HepG2 (cell line): ENCODE data around the gene AQP5. TPM values are rescaled to one million over a fixed set of nuclear protein-coding genes. Genes with fewer than 3 reads are reported as not detected.

Experiments
- ATAC-seq: fragments of 200-7000 bp; cut with Tn5 transposase; 3 replicates; pipeline ENCODE4 v1.9.1; 2020; ENCODE audit warnings: mild to moderate bottlenecking, moderate library complexity
- BruUV-seq: library from RNA; stranded (reverse); fragments of 400-500 nt; replicated peaks from 2 replicates; lab custom pipeline; 2021; lab: Mats Ljungman, UMichigan
- CTCF ChIA-PET: fragments of 300-600 bp; formaldehyde crosslinking; extraction: SDS; loops from one replicate; lab custom pipeline; 2021; ENCODE audit warnings: low total read pairs, inconsistent platforms, low intra/inter-chr PET ratio; lab: Yijun Ruan, JAX
- POLR2A ChIA-PET: fragments of 350-600 bp; sonication (Branson Sonifier 250); formaldehyde crosslinking; loops from one replicate; lab custom pipeline; 2020; ENCODE audit warnings: antibody characterized with exemption, inconsistent platforms; lab: Yijun Ruan, JAX
- DNase-seq: peaks from one replicate; pipeline ENCODE4 v3.0.0-alpha.2; 2015; ENCODE audit warnings: low spot score
- FAIRE-seq: peaks from 3 replicates; lab custom pipeline; 2011; peaks lifted over from hg19 to GRCh38; lab: Jason Lieb, UNC
- H2AFZ ChIP-seq: one replicate; pipeline ENCODE4 v1.6.1; 2011; ENCODE audit warnings: low read length, inconsistent platforms
- H3K27ac ChIP-seq: fragments of 300-600 bp; 3 replicates; pipeline ENCODE4 v1.8.0; 2011; ENCODE audit warnings: mixed run types, mild to moderate bottlenecking, mixed read lengths, low read length, inconsistent platforms; ENCODE audit not compliant: insufficient read depth; ENCODE audit errors: extremely low read length
- H3K27me3 ChIP-seq, 2 experiments: fragments of 200-600 bp in 1 of 2; 2 replicates in 1 of 2; 3 replicates in 1 of 2; pipeline versions ENCODE4 v1.6.0 to v1.8.0; 2011; ENCODE audit warnings: low read length in 2 of 2, mild to moderate bottlenecking in 2 of 2, moderate library complexity in 2 of 2, inconsistent platforms in 1 of 2; ENCODE audit not compliant: insufficient read depth in 2 of 2, control insufficient read depth in 1 of 2
- H3K36me3 ChIP-seq, 2 experiments: fragments of 200-600 bp in 1 of 2; replicated peaks in 1 of 2; 2 replicates in 1 of 2; 3 replicates in 1 of 2; pipeline versions ENCODE4 v1.5.1 to v1.8.0; 2011; ENCODE audit warnings: low read length in 2 of 2, inconsistent platforms in 1 of 2; ENCODE audit not compliant: insufficient read depth in 2 of 2, control insufficient read depth in 1 of 2
- H3K4me1 ChIP-seq: 2 replicates; pipeline ENCODE4 v1.5.1; 2012; ENCODE audit warnings: low read length, inconsistent platforms; ENCODE audit not compliant: insufficient read depth
- H3K4me2 ChIP-seq: 2 replicates; pipeline ENCODE4 v1.6.0; 2011; ENCODE audit warnings: low read depth, low read length, inconsistent platforms
- H3K4me3 ChIP-seq, 3 experiments: fragments of 200-600 bp in 1 of 3; sonication (generic), shearing (Covaris generic) in 1 of 3; replicated peaks in 1 of 3; 2 replicates each; pipeline ENCODE4 v1.5.1; 2011 to 2016; ENCODE audit warnings: low read length in 3 of 3, inconsistent platforms in 2 of 3, low read depth in 2 of 3, mild to moderate bottlenecking in 2 of 3, control low read depth in 1 of 3, mixed read lengths in 1 of 3; ENCODE audit not compliant: insufficient read depth in 1 of 3
- H3K79me2 ChIP-seq: one replicate; pipeline ENCODE4 v1.6.1; 2011; ENCODE audit warnings: low read length, inconsistent platforms; ENCODE audit not compliant: insufficient read depth
- H3K9ac ChIP-seq: 2 replicates; pipeline ENCODE4 v1.6.0; 2011; ENCODE audit warnings: mild to moderate bottlenecking, low read depth, low read length, inconsistent platforms; ENCODE audit not compliant: insufficient read depth
- H3K9me3 ChIP-seq: 2 replicates; pipeline ENCODE4 v1.5.1; 2012; ENCODE audit warnings: mild to moderate bottlenecking, low read length
- H4K20me1 ChIP-seq: 2 replicates; pipeline ENCODE4 v1.6.0; 2011; ENCODE audit warnings: inconsistent platforms, mild to moderate bottlenecking, low read length, moderate library complexity; ENCODE audit not compliant: insufficient read depth
- EED ChIP-seq: sonication (generic); formaldehyde crosslinking; IDR thresholded peaks from 2 replicates; pipeline ENCODE4 v1.5.0; 2020; ENCODE audit warnings: mild to moderate bottlenecking, missing genetic modification reagents
- NONO ChIP-seq, 2 experiments: fragments of 450-650 bp in 1 of 2; sonication (generic) in 1 of 2; formaldehyde crosslinking in 1 of 2; IDR thresholded peaks in 1 of 2; conservative IDR thresholded peaks in 1 of 2; 2 replicates each; pipeline versions ENCODE4 v1.6.1 to v1.8.0; 2017 to 2022; ENCODE audit warnings: mild to moderate bottlenecking in 1 of 2, missing genetic modification reagents in 1 of 2, moderate library complexity in 1 of 2
- SALL1 ChIP-seq: sonication (generic); formaldehyde crosslinking; IDR thresholded peaks from 2 replicates; pipeline ENCODE4 v1.8.0; 2022; ENCODE audit warnings: mild to moderate bottlenecking, missing genetic modification reagents
- SP1 ChIP-seq, 2 experiments: fragments of 450-650 bp in 1 of 2; sonication (generic) in 1 of 2; formaldehyde crosslinking in 1 of 2; IDR thresholded peaks; 2 replicates each; pipeline versions ENCODE4 v1.4.0 to v1.6.1; 2016 to 2020; ENCODE audit warnings: missing genetic modification reagents in 1 of 2
- WIZ ChIP-seq: sonication (generic); formaldehyde crosslinking; IDR thresholded peaks from 2 replicates; pipeline ENCODE4 v1.5.1; 2020; ENCODE audit warnings: mild to moderate bottlenecking, missing genetic modification reagents
- ZKSCAN5 ChIP-seq: sonication (generic); formaldehyde crosslinking; IDR thresholded peaks from 2 replicates; pipeline ENCODE4 v1.5.1; 2020; ENCODE audit warnings: mild to moderate bottlenecking, missing genetic modification reagents
- ZNF564 ChIP-seq: sonication (generic); formaldehyde crosslinking; IDR thresholded peaks from 2 replicates; pipeline ENCODE4 v1.8.1; 2023; ENCODE audit warnings: mild to moderate bottlenecking, missing genetic modification reagents
- ZNF766 ChIP-seq: sonication (generic); formaldehyde crosslinking; IDR thresholded peaks from 2 replicates; pipeline ENCODE4 v1.5.0; 2020; ENCODE audit warnings: missing genetic modification reagents, borderline replicate concordance
- WGBS: methylation state at CpG from one replicate; pipeline ENCODE4 v1.1.6; 2017; ENCODE audit warnings: low lambda C conversion rate; 5-methylcytosine and 5-hydroxymethylcytosine counted together
- in situ Hi-C: cut with HindIII; loops from 2 replicates; pipeline ENCODE4 v1.10.0; 2017; ENCODE audit warnings: low pct_unique_long_range_greater_than_20kb; ENCODE audit not compliant: extremely low pct_ligation_motif_present
- intact Hi-C: fragments of 100-400 bp; cut with micrococcal nuclease; formaldehyde crosslinking; loops from one replicate; pipeline ENCODE4 v1.10.0; 2022; ENCODE audit not compliant: unreplicated experiment
- polyA plus RNA-seq, 8 experiments: library from polyadenylated mRNA; depleted of rRNA in 3 of 8; stranded (reverse) in 7 of 8; unstranded in 1 of 8; fragments of >200 nt; fragmentation: Illumina TruSeq in 4 of 8; extraction: Trizol in 4 of 8; gene quantifications; 2 replicates each; pipeline versions ENCODE4 v1.2.1 to v1.2.3, GENCODE V29; 2011 to 2016; ENCODE audit warnings: low read depth in 4 of 8, missing spikeins in 1 of 8, mixed read lengths in 1 of 8; ENCODE audit not compliant: insufficient read depth in 1 of 8
- total RNA-seq, 5 experiments: library from RNA; depleted of rRNA; stranded (reverse); fragments of >200 nt; fragmentation: Illumina TruSeq; extraction: Trizol; gene quantifications; 2 replicates each; pipeline ENCODE4 v1.2.3, GENCODE V29; 2016; ENCODE audit warnings: low read depth in 1 of 5
- TF ChIP-seq, protein P1 (sequence below): sonication (generic); formaldehyde crosslinking; IDR thresholded peaks from 2 replicates; pipeline ENCODE4 v1.4.0; 2020; ENCODE audit warnings: missing genetic modification reagents
- TF ChIP-seq, protein P2 (sequence below): sonication (generic); formaldehyde crosslinking; IDR thresholded peaks from 2 replicates; pipeline ENCODE4 v1.4.0; 2020; ENCODE audit warnings: missing genetic modification reagents

Gene AQP5
- total and polyA plus RNA-seq, 2 of the 13 experiments (the other 11 are each of a cell fraction or from before 2014, with no cell fraction given): not detected

DNA sequence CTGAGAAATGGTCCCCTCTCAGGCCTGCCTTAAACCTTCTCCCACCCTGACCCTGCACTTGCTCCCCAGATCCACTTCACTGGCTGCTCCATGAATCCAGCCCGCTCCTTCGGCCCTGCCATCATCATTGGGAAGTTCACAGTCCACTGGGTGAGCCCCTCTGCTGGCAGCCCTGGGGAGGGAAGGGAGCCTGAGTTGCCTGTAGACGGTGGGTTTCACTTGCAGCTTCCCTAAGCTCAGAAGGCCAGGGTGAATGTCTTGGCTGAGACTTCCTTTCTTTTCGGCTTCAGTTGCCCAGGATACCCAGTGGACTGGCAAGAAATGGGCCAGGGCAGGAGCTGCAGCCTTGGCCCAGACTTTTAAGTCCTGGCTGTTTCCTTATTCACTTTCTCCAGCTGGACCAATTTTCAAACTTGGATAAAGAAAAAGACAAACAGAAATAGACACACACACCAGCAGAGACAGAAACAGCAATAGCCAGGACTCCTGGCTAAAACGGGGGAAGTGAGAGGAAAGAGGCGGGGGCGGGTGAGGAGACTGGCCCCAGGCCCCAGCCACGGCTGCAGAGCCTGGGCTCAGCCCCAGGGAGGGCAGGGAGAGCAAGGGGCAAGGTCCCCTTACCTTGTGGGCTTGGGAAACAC is 13.1 kb downstream of the AQP5 start:
- H3K9ac ChIP-seq: peak overlapping the region; percentile 35; the same call in 1 of the 2 replicates
- peaks cover 1 to 29% of the 10 kb centered on the region in 2 experiments for H3K27me3 ChIP-seq
- H3K4me2 ChIP-seq: peak overlapping the region; percentile 75
- no peak overlapping the region for H3K27ac ChIP-seq
- ChIA-PET CTCF (interaction anchor here (1.3 to 1.4 kb wide), 2 partner anchors 23 to 96 kb away, joined by 3 to 4 read pairs; no protein-coding TSS in a partner anchor), POLR2A (interaction anchor here (1.0 to 1.3 kb wide), 2 partner anchors 9 to 110 kb away, joined by 4 to 6 read pairs; partner anchors contain the start of gene SMARCD1)
- no TSS peak for BruUV-seq
- H3K4me3 ChIP-seq: peak overlapping the region in 2 of 3 experiments; percentile 18 to 63; a peak in 4 of 6 replicates
- DNase-seq: no peak
- H4K20me1 ChIP-seq: no peaks in the 10 kb centered on the region
- H3K9me3 ChIP-seq: no peaks in the 10 kb centered on the region
- no peak for FAIRE-seq
- H3K36me3 ChIP-seq: no peaks in the 10 kb centered on the region
- no peaks in the 10 kb centered on the region for H3K79me2 ChIP-seq
- in situ Hi-C loops: loop anchor here (5.0 kb wide), 1 partner anchor 83 kb away; the partner anchor contains the start of gene ASIC1
- peak; percentile 22 for ATAC-seq
- WGBS: 22% methylated on average over 7 of the region's 8 CpGs
- peaks cover 61% of the 10 kb centered on the region for H3K4me1 ChIP-seq
- intact Hi-C loops: no loop called here
- no peak overlapping the region for H2AFZ ChIP-seq
- TF ChIP-seq EED (CRISPR knock-in tag) (0 out of 2 replicates have a peak, but pooled peaks have one; percentile 40), ZNF766 (CRISPR knock-in tag) (no peak), NONO (IDR thresholded peaks at IDR 0.05) (no peak), NONO (CRISPR knock-in tag; conservative IDR thresholded peaks at IDR 0.05) (0 out of 2 replicates have a peak, but pooled peaks have one; percentile 14), SALL1 (CRISPR knock-in tag) (0 out of 2 replicates have a peak, but pooled peaks have one; percentile 31), SP1 (IDR thresholded peaks at IDR 0.05) (no peak), SP1 (CRISPR knock-in tag; IDR thresholded peaks at IDR 0.05) (no peak), ZNF564 (CRISPR knock-in tag) (0 out of 2 replicates have a peak, but pooled peaks have one; percentile 10), WIZ (CRISPR knock-in tag) (0 out of 2 replicates have a peak, but pooled peaks have one; percentile 7), ZKSCAN5 (CRISPR knock-in tag) (no peak)
- TF ChIP-seq, protein P1, sequence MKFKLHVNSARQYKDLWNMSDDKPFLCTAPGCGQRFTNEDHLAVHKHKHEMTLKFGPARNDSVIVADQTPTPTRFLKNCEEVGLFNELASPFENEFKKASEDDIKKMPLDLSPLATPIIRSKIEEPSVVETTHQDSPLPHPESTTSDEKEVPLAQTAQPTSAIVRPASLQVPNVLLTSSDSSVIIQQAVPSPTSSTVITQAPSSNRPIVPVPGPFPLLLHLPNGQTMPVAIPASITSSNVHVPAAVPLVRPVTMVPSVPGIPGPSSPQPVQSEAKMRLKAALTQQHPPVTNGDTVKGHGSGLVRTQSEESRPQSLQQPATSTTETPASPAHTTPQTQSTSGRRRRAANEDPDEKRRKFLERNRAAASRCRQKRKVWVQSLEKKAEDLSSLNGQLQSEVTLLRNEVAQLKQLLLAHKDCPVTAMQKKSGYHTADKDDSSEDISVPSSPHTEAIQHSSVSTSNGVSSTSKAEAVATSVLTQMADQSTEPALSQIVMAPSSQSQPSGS (CRISPR knock-in tag): 0 out of 2 replicates have a peak, but pooled peaks have one; percentile 17
- TF ChIP-seq, protein P2, sequence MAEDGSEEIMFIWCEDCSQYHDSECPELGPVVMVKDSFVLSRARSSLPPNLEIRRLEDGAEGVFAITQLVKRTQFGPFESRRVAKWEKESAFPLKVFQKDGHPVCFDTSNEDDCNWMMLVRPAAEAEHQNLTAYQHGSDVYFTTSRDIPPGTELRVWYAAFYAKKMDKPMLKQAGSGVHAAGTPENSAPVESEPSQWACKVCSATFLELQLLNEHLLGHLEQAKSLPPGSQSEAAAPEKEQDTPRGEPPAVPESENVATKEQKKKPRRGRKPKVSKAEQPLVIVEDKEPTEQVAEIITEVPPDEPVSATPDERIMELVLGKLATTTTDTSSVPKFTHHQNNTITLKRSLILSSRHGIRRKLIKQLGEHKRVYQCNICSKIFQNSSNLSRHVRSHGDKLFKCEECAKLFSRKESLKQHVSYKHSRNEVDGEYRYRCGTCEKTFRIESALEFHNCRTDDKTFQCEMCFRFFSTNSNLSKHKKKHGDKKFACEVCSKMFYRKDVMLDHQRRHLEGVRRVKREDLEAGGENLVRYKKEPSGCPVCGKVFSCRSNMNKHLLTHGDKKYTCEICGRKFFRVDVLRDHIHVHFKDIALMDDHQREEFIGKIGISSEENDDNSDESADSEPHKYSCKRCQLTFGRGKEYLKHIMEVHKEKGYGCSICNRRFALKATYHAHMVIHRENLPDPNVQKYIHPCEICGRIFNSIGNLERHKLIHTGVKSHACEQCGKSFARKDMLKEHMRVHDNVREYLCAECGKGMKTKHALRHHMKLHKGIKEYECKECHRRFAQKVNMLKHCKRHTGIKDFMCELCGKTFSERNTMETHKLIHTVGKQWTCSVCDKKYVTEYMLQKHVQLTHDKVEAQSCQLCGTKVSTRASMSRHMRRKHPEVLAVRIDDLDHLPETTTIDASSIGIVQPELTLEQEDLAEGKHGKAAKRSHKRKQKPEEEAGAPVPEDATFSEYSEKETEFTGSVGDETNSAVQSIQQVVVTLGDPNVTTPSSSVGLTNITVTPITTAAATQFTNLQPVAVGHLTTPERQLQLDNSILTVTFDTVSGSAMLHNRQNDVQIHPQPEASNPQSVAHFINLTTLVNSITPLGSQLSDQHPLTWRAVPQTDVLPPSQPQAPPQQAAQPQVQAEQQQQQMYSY (CRISPR knock-in tag): peak; percentile 89
